Loucy (cell line): ENCODE data around the gene TNRC6B.

Experiments
- H2AFZ ChIP-seq: fragments of 200-600 bp; sonication (generic); 2 replicates; pipeline ENCODE4 v1.6.0; 2016; ENCODE audit warnings: antibody characterized with exemption, mild to moderate bottlenecking, low read length, moderate library complexity
- H3F3A ChIP-seq: fragments of 200-600 bp; 2 replicates; pipeline ENCODE4 v1.6.0; 2016; ENCODE audit warnings: antibody characterized with exemption, low read depth, mild to moderate bottlenecking
- H3K27me3 ChIP-seq: fragments of 200-600 bp; sonication (generic); 2 replicates; pipeline ENCODE4 v1.6.1; 2014; ENCODE audit warnings: low read length, mild to moderate bottlenecking; ENCODE audit not compliant: insufficient read depth, poor library complexity, severe bottlenecking
- H3K36me3 ChIP-seq: fragments of 200-600 bp; sonication (generic); 2 replicates; pipeline ENCODE4 v1.6.1; 2016; ENCODE audit warnings: low read length; ENCODE audit not compliant: insufficient read depth
- H3K4me1 ChIP-seq: fragments of 200-600 bp; sonication (generic); 2 replicates; pipeline ENCODE4 v1.5.1; 2014; ENCODE audit warnings: low read length, mild to moderate bottlenecking; ENCODE audit not compliant: insufficient read depth, poor library complexity, severe bottlenecking
- H3K4me2 ChIP-seq: fragments of 200-600 bp; sonication (generic); 2 replicates; pipeline ENCODE4 v1.6.0; 2014; ENCODE audit warnings: antibody characterized with exemption, low read length, low read depth, mild to moderate bottlenecking; ENCODE audit not compliant: poor library complexity, severe bottlenecking
- H3K4me3 ChIP-seq: fragments of 200-600 bp; sonication (generic); 2 replicates; pipeline ENCODE4 v1.5.1; 2014; ENCODE audit warnings: low read length, mild to moderate bottlenecking, mixed read lengths; ENCODE audit not compliant: poor library complexity, severe bottlenecking
- H3K79me2 ChIP-seq: fragments of 200-600 bp; sonication (generic); 2 replicates; pipeline ENCODE4 v1.6.1; 2014; ENCODE audit warnings: low read length; ENCODE audit not compliant: insufficient read depth
- H3K9ac ChIP-seq: fragments of 200-600 bp; sonication (generic); 2 replicates; pipeline ENCODE4 v1.6.0; 2014; ENCODE audit warnings: mild to moderate bottlenecking, low read depth, low read length, moderate library complexity; ENCODE audit not compliant: poor library complexity, severe bottlenecking
- H3K9me2 ChIP-seq: fragments of 200-600 bp; sonication (generic); replicated peaks from 2 replicates; pipeline ENCODE4 v1.6.1; 2016; ENCODE audit warnings: low read depth, low read length, mixed read lengths
- H3K9me3 ChIP-seq: fragments of 200-600 bp; sonication (generic); 2 replicates; pipeline ENCODE4 v1.6.1; 2014; ENCODE audit warnings: mild to moderate bottlenecking, antibody characterized with exemption, low read length, low read depth; ENCODE audit not compliant: insufficient read depth
- H4K20me1 ChIP-seq: fragments of 200-600 bp; sonication (generic); 2 replicates; pipeline ENCODE4 v1.6.0; 2014; ENCODE audit warnings: antibody characterized with exemption, low read length, mild to moderate bottlenecking; ENCODE audit not compliant: insufficient read depth, poor library complexity, severe bottlenecking
- EZH2phosphoT487 ChIP-seq: fragments of 200-600 bp; IDR thresholded peaks from 2 replicates; pipeline ENCODE4 v1.6.1; 2018; ENCODE audit warnings: antibody characterized with exemption, mild to moderate bottlenecking, moderate library complexity, borderline replicate concordance
- TF ChIP-seq, protein P1 (sequence below): fragments of 200-600 bp; sonication (generic); conservative IDR thresholded peaks from 2 replicates; pipeline ENCODE4 v1.5.1; 2014; ENCODE audit warnings: mild to moderate bottlenecking, antibody characterized with exemption, low read length

The TNRC6B gene

DNA sequence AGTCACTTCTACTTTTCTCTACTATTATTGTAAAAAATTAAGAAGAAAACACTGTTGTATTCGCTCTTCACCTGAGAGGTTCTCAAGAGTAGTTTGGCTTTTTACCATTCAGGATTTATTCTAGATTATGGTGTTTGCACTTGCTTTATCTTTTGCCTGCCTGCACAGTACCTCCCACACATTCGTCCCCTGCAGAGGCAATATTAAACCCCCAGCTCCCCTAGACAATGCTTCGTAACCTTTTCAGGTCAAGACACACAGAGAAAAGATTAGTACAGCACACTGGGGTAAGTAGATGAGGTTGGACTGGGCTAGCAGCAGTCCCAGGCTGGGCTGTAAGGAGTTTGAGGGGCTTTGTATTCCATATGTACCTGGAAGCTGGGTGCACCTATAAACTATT, 62.4 kb downstream of the TNRC6B start:
- H3K9me2 ChIP-seq = no peaks in the 10 kb centered on the region
- H4K20me1 ChIP-seq = peaks cover 63% of the 10 kb centered on the region

DNA sequence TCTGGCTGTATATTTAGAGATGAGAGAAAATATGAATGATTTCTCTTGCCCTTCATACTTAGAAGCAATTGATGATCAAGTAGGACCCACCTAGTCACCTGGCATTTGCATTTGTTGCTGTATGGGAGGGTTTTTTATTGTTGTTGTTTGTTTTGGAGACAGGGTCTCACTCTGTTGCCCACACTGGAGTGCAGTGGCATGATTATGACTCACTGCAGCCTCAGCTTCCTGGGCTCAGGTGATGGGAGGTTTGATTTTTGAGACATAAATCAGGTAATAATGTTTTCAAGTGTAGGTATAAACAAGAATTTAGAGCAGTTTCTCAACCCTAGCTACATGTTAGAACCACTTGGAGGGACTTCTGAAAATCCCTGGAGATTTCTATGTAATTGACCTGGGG, 63.0 kb downstream of the TNRC6B start:
- H3K4me3 ChIP-seq = no peak overlapping the region
- no peak overlapping the region for H2AFZ ChIP-seq
- peaks cover 4% of the 10 kb centered on the region; the same call in 1 of the 2 replicates for H3F3A ChIP-seq
- peaks cover 58% of the 10 kb centered on the region for H4K20me1 ChIP-seq
- TF ChIP-seq EZH2phosphoT487 = no peak
- TF ChIP-seq, protein P1, sequence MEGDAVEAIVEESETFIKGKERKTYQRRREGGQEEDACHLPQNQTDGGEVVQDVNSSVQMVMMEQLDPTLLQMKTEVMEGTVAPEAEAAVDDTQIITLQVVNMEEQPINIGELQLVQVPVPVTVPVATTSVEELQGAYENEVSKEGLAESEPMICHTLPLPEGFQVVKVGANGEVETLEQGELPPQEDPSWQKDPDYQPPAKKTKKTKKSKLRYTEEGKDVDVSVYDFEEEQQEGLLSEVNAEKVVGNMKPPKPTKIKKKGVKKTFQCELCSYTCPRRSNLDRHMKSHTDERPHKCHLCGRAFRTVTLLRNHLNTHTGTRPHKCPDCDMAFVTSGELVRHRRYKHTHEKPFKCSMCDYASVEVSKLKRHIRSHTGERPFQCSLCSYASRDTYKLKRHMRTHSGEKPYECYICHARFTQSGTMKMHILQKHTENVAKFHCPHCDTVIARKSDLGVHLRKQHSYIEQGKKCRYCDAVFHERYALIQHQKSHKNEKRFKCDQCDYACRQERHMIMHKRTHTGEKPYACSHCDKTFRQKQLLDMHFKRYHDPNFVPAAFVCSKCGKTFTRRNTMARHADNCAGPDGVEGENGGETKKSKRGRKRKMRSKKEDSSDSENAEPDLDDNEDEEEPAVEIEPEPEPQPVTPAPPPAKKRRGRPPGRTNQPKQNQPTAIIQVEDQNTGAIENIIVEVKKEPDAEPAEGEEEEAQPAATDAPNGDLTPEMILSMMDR = no peak
- H3K36me3 ChIP-seq = peaks cover 10% of the 10 kb centered on the region; the same call in 1 of the 2 replicates
- H3K4me1 ChIP-seq = peaks cover 23% of the 10 kb centered on the region
- no peaks in the 10 kb centered on the region for H3K9me3 ChIP-seq
- H3K79me2 ChIP-seq = peaks cover 91% of the 10 kb centered on the region
- H3K9ac ChIP-seq = no peak overlapping the region
- H3K27me3 ChIP-seq = no peaks in the 10 kb centered on the region
- no peaks in the 10 kb centered on the region for H3K9me2 ChIP-seq
- no peak overlapping the region for H3K4me2 ChIP-seq

More for the DNA sequence above, 62.4 kb downstream of the TNRC6B start:
- Histone ChIP-seq H3K9me3 (no peaks in the 10 kb centered on the region), H3F3A (peaks cover 4% of the 10 kb centered on the region; the same call in 1 of the 2 replicates), H3K36me3 (peaks cover 9% of the 10 kb centered on the region; the same call in 1 of the 2 replicates), H3K9ac (no peak overlapping the region), H3K27me3 (no peaks in the 10 kb centered on the region), H3K79me2 (peaks cover 93% of the 10 kb centered on the region), H3K4me1 (peaks cover 25% of the 10 kb centered on the region), H2AFZ (no peak overlapping the region), H3K4me2 (no peak overlapping the region), H3K4me3 (no peak overlapping the region)
- TF ChIP-seq, protein P1 = no peak
- no peak for TF ChIP-seq EZH2phosphoT487

DNA sequence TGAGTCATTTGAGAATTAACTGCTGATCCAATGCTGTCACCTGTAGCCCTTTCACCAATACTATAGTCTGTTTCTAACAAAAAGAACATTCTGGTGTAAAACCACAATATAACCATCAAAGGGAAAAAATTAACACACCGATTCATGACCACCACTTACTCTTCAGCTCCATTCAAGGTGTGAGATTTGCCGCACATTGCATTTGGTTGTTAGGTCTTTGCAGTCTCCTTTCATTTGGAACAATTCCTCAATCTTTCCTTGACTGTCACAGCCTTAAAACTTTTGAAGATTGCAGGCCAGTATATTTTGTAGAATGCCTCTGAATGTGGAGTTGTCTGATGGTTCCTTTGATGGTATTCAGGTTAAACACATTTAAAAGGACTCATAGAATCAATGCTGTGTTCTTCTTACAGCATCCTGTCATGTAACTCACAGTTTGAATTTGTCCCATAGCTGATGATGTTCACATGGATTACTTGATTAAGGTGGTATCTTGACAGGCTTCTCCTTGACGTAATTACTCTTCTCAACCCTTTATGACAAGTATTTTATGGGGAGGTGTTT, 63.6 kb downstream of the TNRC6B start:
- Histone ChIP-seq H3K79me2 (peaks cover 91% of the 10 kb centered on the region), H3K4me1 (peaks cover 23% of the 10 kb centered on the region), H3F3A (peaks cover 4% of the 10 kb centered on the region; the same call in 1 of the 2 replicates), H3K4me2 (no peak overlapping the region), H3K9me2 (no peaks in the 10 kb centered on the region), H3K9me3 (no peaks in the 10 kb centered on the region), H3K4me3 (no peak overlapping the region), H3K27me3 (no peaks in the 10 kb centered on the region), H3K9ac (no peak overlapping the region), H4K20me1 (peaks cover 58% of the 10 kb centered on the region), H3K36me3 (peaks cover 14% of the 10 kb centered on the region; the same call in 1 of the 2 replicates), H2AFZ (no peak overlapping the region)
- no peak for TF ChIP-seq EZH2phosphoT487
- TF ChIP-seq, protein P1 = no peak
